Bronchial smooth muscle cell (primary cell): ENCODE results near the gene MSRB1. TPM values are rescaled to one million over a fixed set of nuclear protein-coding genes. Genes with fewer than 3 reads are reported as not detected.

ENCODE experiments used
- total RNA-seq: library from RNA; depleted of rRNA; stranded (reverse); fragments of >200 nt; gene quantifications from 2 replicates; pipeline ENCODE4 v1.2.1, GENCODE V29; 2014

The MSRB1 gene
- 7.8 and 9.0 TPM in 2 replicates for total RNA-seq

GRCh38 chr16:1942810-1943726, at the start of gene MSRB1:
MSRB1 (minus strand) TSS chr16:1943199; CDS start chr16:1943156, 43 bp downstream.

GRCh38 chr16:1989209-1990100, 46.5 kb upstream of the MSRB1 start, which contains the start of gene SYNGR3:
SYNGR3 (plus strand) TSS chr16:1989970; CDS start chr16:1990103, 133 bp downstream.

GRCh38 chr16:1983544-1984346, 40.7 kb upstream of the MSRB1 start, which contains the start of gene GFER:
GFER (plus strand) TSS chr16:1984193; CDS start chr16:1984219, 26 bp downstream.

GRCh38 chr16:1981398-1981836, 38.4 kb upstream of the MSRB1 start, which contains the start of gene NOXO1:
NOXO1 (minus strand) TSS chr16:1981469; CDS start chr16:1981179, 290 bp downstream.

GRCh38 chr16:1971796-1972489, 28.9 kb upstream of the MSRB1 start, which contains the start of gene TBL3:
TBL3 (plus strand) TSS chr16:1972053; CDS start chr16:1972165, 112 bp downstream.

GRCh38 chr16:1966460-1966859, 23.5 kb upstream of the MSRB1 start, which contains the start of gene RNF151:
RNF151 (plus strand) TSS chr16:1966856; CDS start chr16:1966882, 26 bp downstream.

GRCh38 chr16:1964506-1965395, 21.8 kb upstream of the MSRB1 start, which contains the start of gene RPS2:
RPS2 (minus strand) TSS chr16:1964826; CDS start chr16:1964625, 201 bp downstream.

GRCh38 chr16:1959269-1960039, 16.5 kb upstream of the MSRB1 start, which contains the start of gene NDUFB10:
NDUFB10 (plus strand) TSS chr16:1959538; CDS start chr16:1959625, 87 bp downstream.

GRCh38 chr16:1918351-1919326, 24.4 kb downstream of the MSRB1 start, which contains the start of gene HS3ST6:
HS3ST6 (minus strand) TSS chr16:1918415; CDS start chr16:1918323, 92 bp downstream.

Other genes starting within 250 kb of the MSRB1 start
- 47.4 and 52.1 TPM in 2 replicates for gene MAPK8IP3, start 237.0 kb downstream of the MSRB1 start, total RNA-seq
- gene NME3, start 171.7 kb downstream of the MSRB1 start, total RNA-seq, result 36.1 and 43.0 TPM in 2 replicates
- 6.3 and 6.4 TPM in 2 replicates for gene EME2, start 170.4 kb downstream of the MSRB1 start, total RNA-seq
- 88.6 and 90.2 TPM in 2 replicates for gene MRPS34, start 170.1 kb downstream of the MSRB1 start, total RNA-seq
- 33.6 and 52.0 TPM in 2 replicates for gene SPSB3, start 160.6 kb downstream of the MSRB1 start, total RNA-seq
- gene NUBP2, start 160.2 kb downstream of the MSRB1 start, total RNA-seq, result 46.0 and 47.0 TPM in 2 replicates
- under 0.01 TPM in 1 of 2 replicates, not detected in the other for gene IGFALS, start 149.5 kb downstream of the MSRB1 start, total RNA-seq
- 24.7 and 25.4 TPM in 2 replicates for gene HAGH, start 116.4 kb downstream of the MSRB1 start, total RNA-seq
- 76.8 and 109 TPM in 2 replicates for gene FAHD1, start 116.0 kb downstream of the MSRB1 start, total RNA-seq
- gene MEIOB, start 71.0 kb downstream of the MSRB1 start, total RNA-seq, result not detected in 2 replicates
- gene HS3ST6, start 24.8 kb downstream of the MSRB1 start, total RNA-seq, result not detected in 2 replicates
- gene RPL3L, start 11.5 kb upstream of the MSRB1 start, total RNA-seq, result not detected in 2 replicates
- gene NDUFB10, start 16.3 kb upstream of the MSRB1 start, total RNA-seq, result 197 and 259 TPM in 2 replicates
- gene RPS2, start 21.6 kb upstream of the MSRB1 start, total RNA-seq, result 3,167 and 4,556 TPM in 2 replicates
- gene RNF151, start 23.7 kb upstream of the MSRB1 start, total RNA-seq, result not detected in 2 replicates
- gene TBL3, start 28.9 kb upstream of the MSRB1 start, total RNA-seq, result 26.5 and 30.1 TPM in 2 replicates
- 0.16 TPM in 1 of 2 replicates, not detected in the other for gene NOXO1, start 38.3 kb upstream of the MSRB1 start, total RNA-seq
- gene GFER, start 41.0 kb upstream of the MSRB1 start, total RNA-seq, result 8.4 and 10.6 TPM in 2 replicates
- 2.7 and 2.9 TPM in 2 replicates for gene SYNGR3, start 46.8 kb upstream of the MSRB1 start, total RNA-seq
- 12.0 and 15.1 TPM in 2 replicates for gene ZNF598, start 66.6 kb upstream of the MSRB1 start, total RNA-seq
- 0.47 and 0.60 TPM in 2 replicates for gene NPW, start 76.6 kb upstream of the MSRB1 start, total RNA-seq
- 34.4 and 41.2 TPM in 2 replicates for gene NHERF2, start 83.7 kb upstream of the MSRB1 start, total RNA-seq
- gene NTHL1, start 104.6 kb upstream of the MSRB1 start, total RNA-seq, result 43.2 and 62.1 TPM in 2 replicates
- 46.2 and 78.6 TPM in 2 replicates for gene TSC2, start 104.8 kb upstream of the MSRB1 start, total RNA-seq
- 63.0 and 123 TPM in 2 replicates for gene PKD1, start 192.7 kb upstream of the MSRB1 start, total RNA-seq
- 3.2 and 5.5 TPM in 2 replicates for gene RAB26, start 205.4 kb upstream of the MSRB1 start, total RNA-seq
- gene TRAF7, start 212.6 kb upstream of the MSRB1 start, total RNA-seq, result 44.8 and 53.2 TPM in 2 replicates